Astrocyte of the spinal cord (primary cell): Measurements from ENCODE around the gene TRMT112.

ENCODE experiments used
- DNase-seq: peaks from one replicate; pipeline ENCODE4 v3.0.0; 2011; ENCODE audit warnings: low read depth, low spot score
- H3K4me3 ChIP-seq: 2 replicates; pipeline ENCODE4 v1.5.1; 2011; ENCODE audit warnings: low read depth, mild to moderate bottlenecking, low read length, moderate library complexity
- CTCF ChIP-seq: IDR thresholded peaks from 2 replicates; pipeline ENCODE4 v1.5.1; 2012; ENCODE audit warnings: low read depth, mild to moderate bottlenecking, low read length, inconsistent platforms
- in situ Hi-C: cut with HindIII; loops from 2 replicates; pipeline ENCODE4 v1.10.0; 2017; ENCODE audit warnings: low sequenced_read_pairs

Gene TRMT112

GRCh38 chr11:64355078-64355940 lies 38.0 kb upstream of the TRMT112 start:
- H3K4me3 ChIP-seq, result peak overlapping the region; percentile 6
- DNase-seq, result peak; percentile 81
- peak; percentile 92 for TF ChIP-seq CTCF
- in situ Hi-C loops, result no loop called here

- in situ Hi-C loops, result no loop called here
- no peak for TF ChIP-seq CTCF
- DNase-seq, result no peak
- H3K4me3 ChIP-seq, result no peak overlapping the region
Observed at GRCh38 chr11:64353715-64354506, 36.6 kb upstream of the TRMT112 start.

- TF ChIP-seq CTCF, result no peak
- in situ Hi-C loops, result no loop called here
- no peak for DNase-seq
- no peak overlapping the region for H3K4me3 ChIP-seq
Observed at GRCh38 chr11:64352995-64353714, 35.8 kb upstream of the TRMT112 start.

GRCh38 chr11:64352099-64352994 lies 35.0 kb upstream of the TRMT112 start:
- H3K4me3 ChIP-seq, result no peak overlapping the region
- in situ Hi-C loops, result no loop called here
- no peak for DNase-seq
- no peak for TF ChIP-seq CTCF

- no peak for TF ChIP-seq CTCF
- no peak overlapping the region for H3K4me3 ChIP-seq
- in situ Hi-C loops, result no loop called here
- no peak for DNase-seq
Observed at GRCh38 chr11:64351136-64351631, 33.8 kb upstream of the TRMT112 start.
